ENCODE results near the gene SPTBN1.

GRCh38 chr2:54650612-54651011, 194.5 kb downstream of the SPTBN1 start:
- TF ChIP-seq PATZ1 (CRISPR knock-in tag; IDR thresholded peaks at IDR 0.05; ENCODE audit: borderline replicate concordance) = no peak
- TF ChIP-seq ZFP30 (CRISPR knock-in tag; IDR thresholded peaks at IDR 0.05) = no peak
- TF ChIP-seq SNAI2 (CRISPR knock-in tag; IDR thresholded peaks at IDR 0.05) = no peak
- no peak for TF ChIP-seq RARB (CRISPR knock-in tag; IDR thresholded peaks at IDR 0.05)
- TF ChIP-seq CREB5 (CRISPR knock-in tag; IDR thresholded peaks at IDR 0.05; ENCODE audit: low read depth) = no peak
- TF ChIP-seq ISL1 (CRISPR knock-in tag; IDR thresholded peaks at IDR 0.05) = no peak
- no peak for TF ChIP-seq TCF4 (CRISPR knock-in tag; IDR thresholded peaks at IDR 0.05; ENCODE audit: borderline replicate concordance)
- no peak for TF ChIP-seq ZNF70 (CRISPR knock-in tag; IDR thresholded peaks at IDR 0.05)
- no peak for TF ChIP-seq ZNF8 (CRISPR knock-in tag; IDR thresholded peaks at IDR 0.05)
- TF ChIP-seq ARNTL (CRISPR knock-in tag; IDR thresholded peaks at IDR 0.05; ENCODE audit: borderline replicate concordance, low read depth) = no peak
- no peak for TF ChIP-seq ZC3H10 (CRISPR knock-in tag; IDR thresholded peaks at IDR 0.05)
- TF ChIP-seq POU6F1 (CRISPR knock-in tag; IDR thresholded peaks at IDR 0.05; ENCODE audit: borderline replicate concordance, low read depth) = no peak
- no peak for TF ChIP-seq BACH2 (CRISPR knock-in tag; IDR thresholded peaks at IDR 0.05; ENCODE audit: borderline replicate concordance)
